Stimulated activated naive CD8-positive, alpha-beta T cell treated with anti-CD3 and anti-CD28 coated beads, Interleukin-15, Interleukin-2, amounts not matched to agents 100 ng/mL and 50 ng/mL, for 24 hours (primary cell): Measurements from ENCODE around the gene BCL2L14.
"Not testable (repeated sequence)": the region's sequence is repeated elsewhere in the genome, so short reads cannot be mapped to it uniquely, and the experiment has no call there.

Experiments used
- H3K27ac Mint-ChIP-seq: one replicate; pipeline ENCODE4 v1.8.0; 2021; ENCODE audit warnings: mild to moderate bottlenecking, mixed read lengths
- H3K27me3 Mint-ChIP-seq: one replicate; pipeline ENCODE4 v1.8.0; 2021; ENCODE audit warnings: mixed read lengths
- H3K36me3 Mint-ChIP-seq: one replicate; pipeline ENCODE4 v1.8.0; 2021; ENCODE audit warnings: low read depth, mixed read lengths
- H3K4me1 Mint-ChIP-seq: one replicate; pipeline ENCODE4 v1.8.0; 2021; ENCODE audit warnings: low read depth, mixed read lengths
- H3K4me3 Mint-ChIP-seq: one replicate; pipeline ENCODE4 v1.8.0; 2021; ENCODE audit warnings: mild to moderate bottlenecking, mixed read lengths
- H3K9me3 Mint-ChIP-seq: one replicate; pipeline ENCODE4 v1.8.0; 2021; ENCODE audit warnings: mixed read lengths

The BCL2L14 gene

DNA sequence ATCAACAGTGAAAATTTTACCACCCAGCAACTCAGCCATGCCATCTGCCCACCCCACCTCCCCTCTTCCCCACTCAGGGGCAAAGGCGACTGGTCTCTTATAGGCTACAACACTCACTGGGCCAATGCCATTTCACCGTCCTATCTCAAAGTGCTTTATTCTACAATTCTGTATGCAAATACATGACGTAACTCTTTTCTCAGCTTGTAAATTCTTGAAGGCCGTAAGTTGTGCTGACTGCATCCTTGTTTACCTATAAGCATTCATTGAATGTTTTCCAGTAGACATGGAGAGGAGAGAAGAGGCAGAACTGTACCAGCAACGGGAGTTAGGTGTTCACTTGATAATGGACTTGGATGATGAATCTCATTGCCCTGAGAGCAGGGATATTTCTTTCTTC, 15.6 kb downstream of the BCL2L14 start:
- no peaks in the 10 kb centered on the region for H3K4me1 Mint-ChIP-seq
- H3K36me3 Mint-ChIP-seq: no peaks in the 10 kb centered on the region
- peaks cover 7% of the 10 kb centered on the region for H3K27me3 Mint-ChIP-seq
- no peaks in the 10 kb centered on the region for H3K9me3 Mint-ChIP-seq
- no peak overlapping the region for H3K27ac Mint-ChIP-seq
- no peak overlapping the region for H3K4me3 Mint-ChIP-seq

DNA sequence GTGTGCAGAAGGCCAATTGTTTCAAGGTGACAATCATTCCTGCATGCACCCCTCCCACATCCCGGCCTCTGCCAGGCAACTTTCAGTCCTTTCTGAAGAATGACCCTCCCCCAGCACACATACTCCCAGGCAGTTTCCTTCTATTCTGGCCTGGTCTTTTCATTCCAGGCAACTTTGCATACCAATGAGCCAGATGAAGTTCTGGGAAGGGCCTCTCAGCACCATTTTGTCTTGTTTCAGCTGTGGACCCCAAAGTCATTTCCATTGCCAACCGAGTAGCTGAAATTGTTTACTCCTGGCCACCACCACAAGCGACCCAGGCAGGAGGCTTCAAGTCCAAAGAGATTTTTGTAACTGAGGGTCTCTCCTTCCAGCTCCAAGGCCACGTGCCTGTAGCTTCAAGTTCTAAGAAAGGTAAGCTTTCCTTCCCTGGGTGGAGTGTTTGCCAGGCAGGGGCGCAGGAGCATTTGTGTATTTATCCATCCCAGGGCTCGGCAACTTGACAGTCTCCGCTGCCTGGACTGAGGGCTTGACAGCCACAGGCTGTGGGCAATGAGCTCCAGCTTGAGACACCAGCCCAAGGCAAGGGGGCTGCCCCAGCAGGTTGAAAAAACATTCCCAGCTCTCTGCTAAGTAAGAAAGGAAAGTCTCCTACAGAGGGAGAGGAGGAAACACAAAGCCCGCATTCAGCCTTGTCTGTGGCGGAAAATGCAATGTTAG, 16.4 kb downstream of the BCL2L14 start:
- H3K27me3 Mint-ChIP-seq: peaks cover 11% of the 10 kb centered on the region
- H3K4me1 Mint-ChIP-seq: no peaks in the 10 kb centered on the region
- H3K4me3 Mint-ChIP-seq: no peak overlapping the region
- H3K9me3 Mint-ChIP-seq: no peaks in the 10 kb centered on the region
- no peak overlapping the region for H3K27ac Mint-ChIP-seq
- no peaks in the 10 kb centered on the region for H3K36me3 Mint-ChIP-seq

DNA sequence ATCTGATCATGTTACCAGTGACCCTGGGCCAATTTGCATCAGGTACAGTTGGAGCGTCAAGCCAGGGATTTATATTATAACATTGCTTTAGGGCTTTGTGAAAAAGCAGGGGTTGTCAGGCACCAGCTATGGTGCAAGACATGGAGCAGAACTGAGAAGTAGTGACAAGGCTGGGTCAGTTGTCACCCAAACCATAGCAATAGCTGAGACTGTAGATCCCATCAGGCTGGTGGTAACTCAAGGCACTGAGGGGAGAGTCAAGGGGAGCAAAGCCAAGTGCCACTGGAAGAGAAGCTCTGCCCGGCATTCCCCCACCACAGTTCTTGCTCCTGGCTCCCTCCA, 16.9 kb downstream of the BCL2L14 start:
- peaks cover 11% of the 10 kb centered on the region for H3K27me3 Mint-ChIP-seq
- no peaks in the 10 kb centered on the region for H3K4me1 Mint-ChIP-seq
- H3K9me3 Mint-ChIP-seq: no peaks in the 10 kb centered on the region
- no peak overlapping the region for H3K4me3 Mint-ChIP-seq
- H3K36me3 Mint-ChIP-seq: no peaks in the 10 kb centered on the region
- no peak overlapping the region for H3K27ac Mint-ChIP-seq

DNA sequence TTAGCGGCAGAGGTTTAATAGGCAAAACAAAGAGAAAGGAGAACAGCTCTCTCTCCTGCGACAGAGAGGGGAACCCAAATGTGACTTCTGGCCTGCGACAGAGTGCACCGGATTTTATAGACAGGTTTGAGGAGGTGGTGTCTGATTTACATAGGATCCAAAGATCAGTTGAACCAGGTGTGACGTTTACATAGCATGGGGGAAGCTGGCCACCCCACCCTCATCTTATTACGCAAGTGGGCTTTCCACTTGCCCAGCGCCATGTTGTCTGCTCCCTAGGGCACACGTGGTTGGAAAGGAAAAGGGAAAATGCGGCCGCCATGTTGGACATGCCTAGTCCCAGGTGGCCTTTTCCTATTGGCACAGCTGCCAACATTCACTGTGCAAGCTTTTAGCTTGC, 17.4 kb downstream of the BCL2L14 start:
- Mint-ChIP-seq H3K27me3 (peaks cover 14% of the 10 kb centered on the region), H3K4me3 (no peak overlapping the region), H3K4me1 (no peaks in the 10 kb centered on the region), H3K36me3 (no peaks in the 10 kb centered on the region), H3K9me3 (no peaks in the 10 kb centered on the region), H3K27ac (no peak overlapping the region)

DNA sequence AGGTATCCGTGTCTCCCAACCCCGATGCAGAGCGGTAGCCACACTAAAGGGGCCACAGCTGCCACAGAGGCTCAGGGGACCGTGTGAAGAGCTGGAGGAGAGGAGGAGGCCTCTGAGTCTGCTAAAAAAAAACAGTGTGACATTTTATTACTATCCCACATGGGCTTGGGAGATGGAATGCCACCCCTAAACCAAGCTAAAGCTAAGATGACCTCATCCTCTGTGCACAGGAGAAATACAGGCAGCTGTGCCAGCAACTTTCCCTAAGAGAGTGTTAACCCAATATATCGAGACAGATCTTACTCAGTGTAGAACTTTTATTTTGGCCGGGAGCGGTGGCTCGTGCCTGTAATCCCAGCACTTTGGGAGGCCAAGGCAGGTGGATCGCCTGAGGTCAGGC, 18.0 kb downstream of the BCL2L14 start:
- no peaks in the 10 kb centered on the region for H3K36me3 Mint-ChIP-seq
- H3K4me3 Mint-ChIP-seq: no peak overlapping the region
- H3K9me3 Mint-ChIP-seq: no peaks in the 10 kb centered on the region
- H3K27ac Mint-ChIP-seq: no peak overlapping the region
- no peaks in the 10 kb centered on the region for H3K4me1 Mint-ChIP-seq
- H3K27me3 Mint-ChIP-seq: peaks cover 14% of the 10 kb centered on the region

DNA sequence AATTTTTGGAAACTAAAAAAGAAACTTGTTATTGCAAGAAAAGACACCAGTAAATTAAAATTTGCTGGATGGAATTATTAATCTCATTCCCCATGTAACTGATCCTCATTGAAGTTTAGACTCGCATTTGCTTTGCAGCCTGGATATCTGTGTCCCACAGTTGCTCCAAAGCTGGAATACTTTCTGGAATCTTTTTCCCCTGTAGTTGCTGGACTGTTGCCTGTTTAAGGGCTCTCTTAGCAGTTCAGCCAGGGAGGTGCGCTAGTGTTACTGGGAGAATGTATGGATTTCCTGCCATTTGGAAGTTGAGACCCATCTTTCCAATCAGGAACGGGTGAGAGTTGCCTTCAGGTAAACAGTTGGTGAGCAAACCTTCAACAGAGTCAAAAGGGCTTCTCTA, 20.3 kb downstream of the BCL2L14 start:
- H3K9me3 Mint-ChIP-seq: no peaks in the 10 kb centered on the region
- no peak overlapping the region for H3K4me3 Mint-ChIP-seq
- peaks cover 14% of the 10 kb centered on the region for H3K27me3 Mint-ChIP-seq
- no peaks in the 10 kb centered on the region for H3K36me3 Mint-ChIP-seq
- H3K27ac Mint-ChIP-seq: no peak overlapping the region
- H3K4me1 Mint-ChIP-seq: no peaks in the 10 kb centered on the region

DNA sequence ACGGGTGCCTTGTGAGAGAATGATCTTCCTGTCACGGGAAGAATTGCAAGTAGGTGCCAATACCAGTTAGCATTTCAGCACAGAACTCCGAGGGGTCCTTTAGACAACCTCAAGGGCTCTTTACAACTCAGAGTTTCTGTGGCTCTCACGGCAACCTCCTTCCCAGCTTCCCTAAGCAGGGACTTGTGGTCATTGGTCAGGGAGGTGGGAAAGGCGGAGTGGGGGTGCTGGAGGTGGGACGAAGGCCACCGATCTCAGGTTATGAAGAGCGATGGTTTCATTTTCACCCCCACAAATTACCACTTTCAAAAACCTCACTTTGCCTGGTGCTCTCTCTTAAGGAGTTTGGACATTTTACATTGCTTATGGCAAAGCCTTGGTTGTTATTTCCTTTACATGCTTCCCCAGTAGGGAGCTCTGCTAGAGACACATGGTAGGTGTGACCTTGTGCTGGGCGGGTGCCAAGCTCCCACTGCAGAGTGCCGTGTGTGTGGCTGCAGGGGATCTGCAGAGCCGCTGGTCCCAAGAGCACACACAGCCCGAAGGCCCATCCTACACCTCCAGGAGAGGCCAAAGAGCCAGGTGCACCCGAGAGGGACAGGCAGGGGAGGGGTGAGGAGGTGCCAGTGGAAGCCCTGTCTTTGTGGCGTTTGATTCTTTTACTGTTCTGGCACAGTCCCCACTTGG, 21.4 kb downstream of the BCL2L14 start:
- no peaks in the 10 kb centered on the region for H3K9me3 Mint-ChIP-seq
- H3K4me1 Mint-ChIP-seq: no peaks in the 10 kb centered on the region
- H3K4me3 Mint-ChIP-seq: no peak overlapping the region
- H3K36me3 Mint-ChIP-seq: no peaks in the 10 kb centered on the region
- no peak overlapping the region for H3K27ac Mint-ChIP-seq
- peaks cover 12% of the 10 kb centered on the region for H3K27me3 Mint-ChIP-seq

DNA sequence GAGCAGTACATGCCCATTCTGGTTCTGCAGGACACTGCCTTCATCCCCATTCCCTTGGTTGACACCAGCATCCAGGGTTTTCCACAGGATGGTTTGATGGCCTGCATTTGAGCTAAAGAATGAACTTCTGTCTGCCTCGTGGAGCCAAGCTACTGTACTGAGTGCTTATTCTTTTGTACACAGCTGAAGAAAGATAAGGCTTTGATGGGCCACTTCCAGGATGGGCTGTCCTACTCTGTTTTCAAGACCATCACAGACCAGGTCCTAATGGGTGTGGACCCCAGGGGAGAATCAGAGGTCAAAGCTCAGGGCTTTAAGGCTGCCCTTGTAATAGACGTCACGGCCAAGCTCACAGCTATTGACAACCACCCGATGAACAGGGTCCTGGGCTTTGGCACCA, 23.7 kb downstream of the BCL2L14 start:
- Mint-ChIP-seq H3K36me3 (no peaks in the 10 kb centered on the region), H3K4me1 (no peaks in the 10 kb centered on the region), H3K27me3 (peaks cover 12% of the 10 kb centered on the region), H3K27ac (no peak overlapping the region), H3K4me3 (no peak overlapping the region), H3K9me3 (no peaks in the 10 kb centered on the region)

DNA sequence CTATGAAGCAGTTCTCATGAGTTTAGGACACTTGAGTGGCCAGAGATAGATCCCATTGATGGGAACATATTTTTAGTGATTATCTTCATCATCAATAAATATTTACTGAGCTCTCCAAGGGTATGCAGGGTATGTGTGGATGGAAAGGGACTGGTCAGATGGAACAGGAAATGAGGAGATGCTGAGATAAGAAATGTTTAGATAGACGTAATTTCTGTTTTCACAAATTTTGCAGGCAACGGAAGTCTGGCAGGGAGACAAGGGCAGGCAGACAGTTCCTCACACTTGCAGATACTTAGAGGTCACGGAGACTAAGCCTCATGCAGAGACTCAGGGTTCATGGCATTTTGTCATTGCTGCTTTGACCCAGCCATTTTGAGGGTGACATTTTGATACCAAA, 24.3 kb downstream of the BCL2L14 start:
- H3K4me3 Mint-ChIP-seq: no peak overlapping the region
- H3K27me3 Mint-ChIP-seq: peaks cover 12% of the 10 kb centered on the region
- no peaks in the 10 kb centered on the region for H3K9me3 Mint-ChIP-seq
- no peaks in the 10 kb centered on the region for H3K4me1 Mint-ChIP-seq
- no peaks in the 10 kb centered on the region for H3K36me3 Mint-ChIP-seq
- no peak overlapping the region for H3K27ac Mint-ChIP-seq

DNA sequence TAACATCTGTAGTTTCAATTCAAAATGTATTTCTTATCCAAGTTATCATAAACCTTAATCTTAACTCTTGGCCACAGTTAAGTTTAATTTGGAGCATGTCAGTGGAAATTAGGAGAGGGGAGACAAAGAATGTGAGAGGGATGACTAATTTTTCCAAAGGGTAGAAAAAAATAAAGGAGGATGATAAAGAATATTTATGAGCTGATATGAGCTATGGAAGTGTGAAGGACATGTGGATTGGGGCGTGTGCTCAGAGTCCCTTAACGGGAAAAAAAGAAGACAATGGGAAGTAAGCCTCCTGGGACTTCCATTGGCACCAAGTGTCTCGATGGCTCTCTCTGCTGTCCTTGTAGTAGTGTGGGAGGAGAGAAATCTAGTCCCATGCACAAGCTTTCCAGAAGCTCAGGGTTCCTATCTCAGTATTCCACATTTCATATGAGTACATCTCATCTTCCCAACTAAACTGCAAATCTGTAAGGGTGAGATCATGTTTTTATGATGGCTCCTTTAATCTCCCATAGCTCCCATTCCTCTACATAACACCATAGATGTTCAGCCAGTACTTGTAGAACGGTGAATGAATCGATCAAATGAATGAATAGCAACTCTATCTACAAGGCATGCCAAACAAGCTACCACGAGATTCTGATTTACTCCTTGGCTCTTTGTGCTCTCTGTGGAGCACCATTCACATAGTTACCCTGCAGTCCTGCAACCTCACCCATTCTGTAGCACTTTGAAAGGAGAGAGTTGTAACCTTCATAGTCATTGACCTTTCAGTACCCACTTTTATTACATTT, 27.4 kb downstream of the BCL2L14 start:
- H3K9me3 Mint-ChIP-seq: peaks cover 4% of the 10 kb centered on the region
- H3K27ac Mint-ChIP-seq: no peak overlapping the region
- H3K27me3 Mint-ChIP-seq: peaks cover 9% of the 10 kb centered on the region
- H3K4me1 Mint-ChIP-seq: no peaks in the 10 kb centered on the region
- peaks cover under 1% of the 10 kb centered on the region for H3K36me3 Mint-ChIP-seq
- no peak overlapping the region for H3K4me3 Mint-ChIP-seq

DNA sequence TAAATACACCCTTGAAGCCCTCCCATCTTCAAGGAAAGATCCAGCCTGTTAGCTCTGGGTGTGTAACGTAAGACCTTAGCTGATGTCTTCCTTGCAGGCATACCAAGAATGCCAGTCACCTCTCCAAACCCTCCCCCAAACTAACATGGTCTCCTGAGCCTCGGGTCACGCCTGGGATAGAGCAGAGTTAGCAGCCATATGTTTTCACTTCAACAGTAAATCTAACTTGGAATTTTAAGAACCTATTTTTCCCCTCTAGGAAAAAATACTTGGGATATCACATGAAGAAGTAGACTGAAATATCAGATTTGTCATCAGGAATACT, 27.9 kb downstream of the BCL2L14 start:
- peaks cover 8% of the 10 kb centered on the region for H3K9me3 Mint-ChIP-seq
- H3K4me1 Mint-ChIP-seq: no peaks in the 10 kb centered on the region
- H3K27me3 Mint-ChIP-seq: peaks cover 12% of the 10 kb centered on the region
- H3K36me3 Mint-ChIP-seq: peaks cover 4% of the 10 kb centered on the region
- H3K4me3 Mint-ChIP-seq: no peak overlapping the region
- H3K27ac Mint-ChIP-seq: no peak overlapping the region

DNA sequence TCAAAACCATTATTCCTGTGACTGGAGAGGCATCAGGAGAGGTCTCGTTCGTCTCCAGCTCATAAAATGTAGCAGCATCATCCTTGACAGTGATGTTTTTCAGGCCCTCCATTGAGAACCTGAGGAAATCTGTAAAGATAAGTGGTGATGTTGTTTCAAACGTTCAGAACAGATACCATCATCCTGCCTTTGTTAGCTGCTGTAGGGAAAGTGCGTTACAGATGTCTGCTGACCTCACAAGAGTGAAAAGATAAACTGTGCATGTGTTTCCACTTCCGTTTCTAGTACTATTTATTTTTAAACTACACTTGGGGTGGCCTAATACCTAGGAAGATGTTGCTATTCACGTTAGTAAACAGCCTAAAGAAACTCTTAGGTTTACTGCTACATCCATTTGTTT, 28.4 kb downstream of the BCL2L14 start:
- Mint-ChIP-seq H3K4me1 (no peaks in the 10 kb centered on the region), H3K36me3 (peaks cover 4% of the 10 kb centered on the region), H3K27me3 (peaks cover 12% of the 10 kb centered on the region), H3K4me3 (no peak overlapping the region), H3K9me3 (peaks cover 8% of the 10 kb centered on the region), H3K27ac (no peak overlapping the region)

DNA sequence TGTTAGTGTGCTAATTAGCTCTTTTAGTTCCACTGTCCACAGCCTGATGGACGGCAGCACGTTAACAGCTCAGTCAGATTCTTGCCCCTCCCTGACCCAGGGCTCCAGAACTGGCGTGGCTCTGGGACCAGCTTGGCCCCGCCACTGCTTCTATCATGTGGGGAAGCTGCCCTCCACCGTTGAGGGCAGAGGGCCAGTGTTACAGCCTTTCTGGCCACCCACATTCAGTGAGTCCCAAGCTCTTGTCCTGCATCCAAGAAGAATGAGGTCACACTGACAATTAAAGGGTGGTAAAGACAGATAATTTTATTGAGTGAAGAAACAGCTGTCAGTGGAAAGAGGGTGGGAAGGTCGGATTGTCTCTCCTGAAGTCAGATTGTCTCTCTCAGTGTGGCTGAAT, 36.9 kb downstream of the BCL2L14 start:
- Mint-ChIP-seq H3K27ac (no peak overlapping the region), H3K9me3 (peaks cover 19% of the 10 kb centered on the region), H3K4me1 (no peaks in the 10 kb centered on the region), H3K27me3 (peaks cover 3% of the 10 kb centered on the region), H3K36me3 (peaks cover 21% of the 10 kb centered on the region), H3K4me3 (no peak overlapping the region)

DNA sequence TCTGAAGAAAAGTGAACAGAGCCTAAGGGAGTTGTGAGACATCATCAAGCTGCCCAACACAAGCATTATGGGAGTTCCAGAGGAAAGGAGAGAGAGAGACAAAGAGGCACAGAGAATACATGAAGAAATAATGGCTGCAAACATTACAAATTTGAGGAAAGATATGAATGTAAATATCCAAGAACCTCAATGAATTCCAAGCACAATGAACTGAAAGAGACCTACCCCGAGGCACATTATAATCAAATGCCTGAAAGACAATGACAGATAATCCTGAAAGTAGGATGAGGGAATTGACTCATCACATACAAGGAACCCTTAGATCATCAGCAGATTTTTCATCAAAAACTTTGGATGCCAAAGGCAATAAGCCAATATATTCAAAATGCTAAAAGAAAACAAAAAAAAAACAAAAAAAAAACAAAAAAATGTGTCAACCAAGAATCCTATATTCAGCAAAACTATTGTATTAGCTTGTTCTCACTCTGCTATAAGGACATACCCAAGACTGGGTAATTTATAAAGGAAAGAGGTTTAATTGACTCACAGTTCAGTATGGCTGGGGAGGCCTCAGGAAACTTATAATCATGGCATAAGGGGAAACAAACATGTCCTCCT, 37.8 kb downstream of the BCL2L14 start:
- no peaks in the 10 kb centered on the region for H3K27me3 Mint-ChIP-seq
- H3K4me3 Mint-ChIP-seq: no peak overlapping the region
- H3K9me3 Mint-ChIP-seq: peaks cover 15% of the 10 kb centered on the region
- no peaks in the 10 kb centered on the region for H3K4me1 Mint-ChIP-seq
- H3K27ac Mint-ChIP-seq: no peak overlapping the region
- peaks cover 16% of the 10 kb centered on the region for H3K36me3 Mint-ChIP-seq

DNA sequence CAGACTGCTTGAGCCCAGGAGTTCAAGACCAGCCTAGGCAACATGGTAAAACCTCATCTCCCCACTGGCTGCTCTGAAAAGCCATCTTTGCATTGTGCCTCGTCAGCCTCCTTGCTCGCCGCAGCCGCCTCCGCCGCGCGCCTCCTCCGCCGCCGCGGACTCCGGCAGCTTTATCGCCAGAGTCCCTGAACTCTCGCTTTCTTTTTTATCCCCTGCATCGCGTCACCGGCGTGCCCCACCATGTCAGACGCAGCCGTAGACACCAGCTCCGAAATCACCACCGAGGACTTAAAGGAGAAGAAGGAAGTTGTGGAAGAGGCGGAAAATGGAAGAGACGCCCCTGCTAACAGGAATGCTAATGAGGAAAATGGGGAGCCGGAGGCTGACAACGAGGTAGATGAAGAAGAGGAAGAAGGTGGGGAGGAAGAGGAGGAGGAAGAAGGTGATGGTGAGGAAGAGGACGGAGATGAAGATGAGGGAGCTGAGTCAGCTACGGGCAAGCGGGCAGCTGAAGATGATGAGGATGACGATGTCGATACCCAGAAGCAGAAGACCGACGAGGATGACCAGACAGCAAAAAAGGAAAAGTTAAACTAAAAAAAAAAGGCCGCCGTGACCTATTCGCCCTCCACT, 40.3 kb downstream of the BCL2L14 start:
- Mint-ChIP-seq H3K9me3 (peaks cover 15% of the 10 kb centered on the region), H3K36me3 (peaks cover 16% of the 10 kb centered on the region)
- not testable (repeated sequence) for H3K27me3 Mint-ChIP-seq, H3K4me3 Mint-ChIP-seq, H3K4me1 Mint-ChIP-seq, H3K27ac Mint-ChIP-seq
